Measurements from ENCODE around the gene EML4.
A peak's percentile ranks its signal among the peaks of the same experiment; 100 is the strongest.

The EML4 gene

DNA sequence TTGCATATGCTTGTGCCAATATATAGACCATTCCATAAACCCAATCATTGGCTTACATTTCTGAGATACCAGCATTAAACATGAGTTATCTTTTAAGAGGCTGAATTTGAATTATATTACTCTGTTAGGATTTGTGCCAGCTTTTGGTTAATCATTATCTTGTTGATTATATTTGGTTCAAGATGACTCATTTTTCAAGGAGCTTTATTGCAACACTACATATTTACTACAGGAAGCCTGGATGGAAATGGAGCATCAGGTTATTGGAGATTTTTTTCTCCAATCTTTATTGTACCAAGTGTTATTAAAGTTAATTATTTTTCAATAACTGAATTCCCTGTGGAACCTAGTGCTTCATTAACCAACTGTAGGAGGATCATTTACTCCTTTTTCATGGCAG lies 26.4 kb downstream of the EML4 start:
- Mint-ChIP-seq H3K36me3 (peaks cover 10% of the 10 kb centered on the region), H3K4me1 (peaks cover 91% of the 10 kb centered on the region), H3K27ac (peak overlapping the region; percentile 4), H3K4me3 (no peak overlapping the region), H3K9me3 (peaks cover 4% of the 10 kb centered on the region), H3K27me3 (no peaks in the 10 kb centered on the region)

DNA sequence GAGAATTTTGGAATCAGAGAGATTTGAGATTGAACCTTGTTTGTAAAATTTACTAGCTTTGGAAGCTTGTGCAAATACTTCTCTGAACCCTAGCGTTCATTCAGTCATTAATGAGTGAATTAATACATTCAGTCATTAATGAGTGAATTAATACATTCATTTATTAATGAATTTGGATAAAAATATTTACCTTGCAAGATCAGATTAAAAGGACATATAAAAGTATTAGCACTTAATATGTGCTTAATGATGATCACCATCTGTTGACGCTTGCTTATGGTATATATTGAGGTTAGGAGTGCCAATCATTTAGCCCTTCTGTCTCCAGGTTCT lies 26.9 kb downstream of the EML4 start:
- Mint-ChIP-seq H3K27me3 (no peaks in the 10 kb centered on the region), H3K9me3 (peaks cover 4% of the 10 kb centered on the region), H3K27ac (no peak overlapping the region), H3K36me3 (peaks cover 10% of the 10 kb centered on the region), H3K4me1 (peaks cover 90% of the 10 kb centered on the region), H3K4me3 (peak overlapping the region; percentile 3)

DNA sequence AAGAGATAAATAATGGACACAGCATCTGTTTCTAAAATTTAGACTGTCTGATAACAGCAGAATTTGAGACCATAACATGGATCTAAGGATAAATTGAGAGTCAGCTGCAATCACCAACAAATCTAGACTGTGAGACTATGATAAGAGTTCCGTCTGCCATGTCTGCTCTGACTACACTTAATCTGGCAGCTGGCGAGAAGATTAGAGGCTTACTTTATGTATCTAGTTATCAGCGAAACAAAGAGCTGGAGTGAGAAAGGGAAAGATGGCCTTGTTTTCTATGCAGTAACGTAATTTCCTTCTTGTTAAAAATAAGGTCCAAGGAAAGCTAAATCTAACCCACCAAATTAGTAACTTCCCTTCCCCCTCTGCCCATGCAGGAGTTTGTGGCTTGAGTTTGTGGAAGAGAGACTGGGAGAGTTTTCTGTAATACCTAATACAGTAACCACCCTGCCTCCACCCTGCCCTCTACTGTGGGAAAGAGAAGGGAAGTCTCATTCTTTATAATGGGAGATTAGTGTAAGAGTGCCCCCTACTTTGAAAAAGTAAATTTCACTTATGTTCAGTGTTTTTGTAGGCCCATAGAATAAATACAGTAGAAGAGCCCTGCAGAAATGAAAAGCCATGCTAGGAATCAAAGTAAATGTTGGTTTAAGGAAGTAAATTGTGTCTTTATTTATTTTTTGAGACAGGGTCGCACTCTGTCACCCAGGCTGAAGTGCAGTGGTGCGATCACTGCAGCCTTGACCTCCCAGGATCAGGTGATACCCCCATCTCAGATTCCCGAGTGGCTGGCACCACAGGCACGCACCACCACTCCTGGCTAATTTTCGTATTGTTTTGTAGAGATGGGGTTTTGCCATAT lies 27.5 kb downstream of the EML4 start:
- Mint-ChIP-seq H3K9me3 (peaks cover 4% of the 10 kb centered on the region), H3K36me3 (peaks cover 10% of the 10 kb centered on the region), H3K4me1 (peaks cover 89% of the 10 kb centered on the region), H3K27ac (no peak overlapping the region), H3K4me3 (peak overlapping the region; percentile 3), H3K27me3 (no peaks in the 10 kb centered on the region)

DNA sequence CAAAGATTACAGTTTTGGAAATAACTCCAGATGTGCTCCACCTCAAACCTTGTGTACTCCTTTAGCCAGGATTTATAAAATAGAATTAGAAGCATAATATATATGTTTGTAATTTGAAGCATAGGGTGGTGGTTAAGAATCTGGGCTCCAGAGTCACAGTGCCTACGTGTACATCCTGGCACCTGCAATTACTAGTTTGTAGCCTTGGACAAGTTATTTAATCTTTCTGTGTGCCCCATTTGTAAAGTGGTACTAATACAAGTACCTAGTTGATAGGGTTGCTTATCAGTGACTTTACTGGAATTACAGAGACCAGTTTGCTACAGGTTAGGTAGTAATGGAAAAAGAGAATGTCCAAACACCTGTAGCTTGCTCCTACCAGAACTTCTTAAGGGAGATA lies 28.6 kb downstream of the EML4 start:
- Mint-ChIP-seq H3K9me3 (peaks cover 4% of the 10 kb centered on the region), H3K36me3 (peaks cover 10% of the 10 kb centered on the region), H3K4me1 (peaks cover 89% of the 10 kb centered on the region), H3K27ac (peak overlapping the region; percentile 74), H3K27me3 (no peaks in the 10 kb centered on the region), H3K4me3 (peak overlapping the region; percentile 7)

DNA sequence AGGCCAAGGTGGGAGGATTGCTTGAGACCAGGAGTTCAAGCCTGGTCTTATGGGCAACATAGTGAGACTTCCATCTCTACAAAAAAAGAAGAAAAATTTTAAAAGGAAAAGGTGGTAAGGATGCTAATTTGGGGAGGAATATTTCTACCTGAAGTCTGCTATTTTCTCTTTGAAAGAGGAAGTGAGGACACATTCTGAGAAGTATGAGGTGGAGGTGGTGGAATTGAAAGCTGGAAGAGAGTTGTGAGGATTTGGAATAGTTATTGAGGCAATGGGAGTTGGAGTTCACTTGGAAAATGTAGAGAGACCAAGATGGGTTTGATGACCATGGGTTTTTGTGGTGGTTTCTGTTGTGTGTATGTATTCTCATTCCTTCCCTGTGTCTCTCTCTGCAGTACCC lies 29.3 kb downstream of the EML4 start:
- Mint-ChIP-seq H3K27ac (no peak overlapping the region), H3K4me3 (peak overlapping the region; percentile 7), H3K4me1 (peaks cover 87% of the 10 kb centered on the region), H3K9me3 (peaks cover 4% of the 10 kb centered on the region), H3K36me3 (peaks cover 10% of the 10 kb centered on the region), H3K27me3 (no peaks in the 10 kb centered on the region)

DNA sequence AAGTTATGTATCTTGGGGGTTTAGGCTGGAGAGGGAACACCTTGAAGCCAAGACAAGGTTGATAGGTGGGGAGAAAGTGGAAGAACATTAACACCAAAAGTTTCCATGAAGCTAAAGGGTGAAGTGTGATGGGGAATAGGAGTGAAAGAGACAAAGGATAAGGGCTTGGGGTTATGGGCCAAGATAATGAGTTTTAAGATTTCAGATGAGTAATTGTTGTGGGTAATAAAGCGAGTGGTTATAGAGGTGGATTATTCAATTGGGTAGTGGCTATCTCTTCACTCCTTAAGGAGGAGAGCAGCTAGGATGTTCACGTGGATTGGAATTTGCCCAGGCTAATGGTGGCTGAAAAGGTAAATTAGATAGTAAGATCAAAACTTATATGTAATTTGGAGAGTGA lies 29.8 kb downstream of the EML4 start:
- Mint-ChIP-seq H3K4me1 (peaks cover 88% of the 10 kb centered on the region), H3K36me3 (peaks cover 10% of the 10 kb centered on the region), H3K27me3 (no peaks in the 10 kb centered on the region), H3K9me3 (peaks cover 4% of the 10 kb centered on the region), H3K27ac (peak overlapping the region; percentile 53), H3K4me3 (peak overlapping the region; percentile 23)

DNA sequence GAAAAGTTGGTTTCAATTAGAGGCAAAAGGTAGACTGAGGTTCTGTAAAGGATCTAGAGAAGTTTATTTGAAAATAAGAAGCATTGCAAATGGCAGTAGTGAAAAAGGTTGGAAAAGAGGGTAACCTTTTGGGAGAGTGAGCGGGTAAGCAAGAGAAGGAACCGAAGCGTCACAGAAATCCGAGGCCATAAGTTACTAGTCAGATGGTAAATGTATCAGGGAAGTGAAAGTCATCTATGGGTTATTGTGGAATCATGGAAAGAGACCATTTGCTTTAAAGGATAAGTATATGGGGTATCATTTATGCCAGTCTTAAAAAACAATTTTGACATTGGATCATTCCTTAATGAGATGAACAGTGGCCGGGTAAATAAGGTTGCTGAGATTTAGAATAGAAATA lies 30.5 kb downstream of the EML4 start:
- peak overlapping the region; percentile 53 for H3K27ac Mint-ChIP-seq
- peak overlapping the region; percentile 23 for H3K4me3 Mint-ChIP-seq
- H3K9me3 Mint-ChIP-seq, result peaks cover 4% of the 10 kb centered on the region
- H3K4me1 Mint-ChIP-seq, result peaks cover 88% of the 10 kb centered on the region
- no peaks in the 10 kb centered on the region for H3K27me3 Mint-ChIP-seq
- H3K36me3 Mint-ChIP-seq, result peaks cover 10% of the 10 kb centered on the region

DNA sequence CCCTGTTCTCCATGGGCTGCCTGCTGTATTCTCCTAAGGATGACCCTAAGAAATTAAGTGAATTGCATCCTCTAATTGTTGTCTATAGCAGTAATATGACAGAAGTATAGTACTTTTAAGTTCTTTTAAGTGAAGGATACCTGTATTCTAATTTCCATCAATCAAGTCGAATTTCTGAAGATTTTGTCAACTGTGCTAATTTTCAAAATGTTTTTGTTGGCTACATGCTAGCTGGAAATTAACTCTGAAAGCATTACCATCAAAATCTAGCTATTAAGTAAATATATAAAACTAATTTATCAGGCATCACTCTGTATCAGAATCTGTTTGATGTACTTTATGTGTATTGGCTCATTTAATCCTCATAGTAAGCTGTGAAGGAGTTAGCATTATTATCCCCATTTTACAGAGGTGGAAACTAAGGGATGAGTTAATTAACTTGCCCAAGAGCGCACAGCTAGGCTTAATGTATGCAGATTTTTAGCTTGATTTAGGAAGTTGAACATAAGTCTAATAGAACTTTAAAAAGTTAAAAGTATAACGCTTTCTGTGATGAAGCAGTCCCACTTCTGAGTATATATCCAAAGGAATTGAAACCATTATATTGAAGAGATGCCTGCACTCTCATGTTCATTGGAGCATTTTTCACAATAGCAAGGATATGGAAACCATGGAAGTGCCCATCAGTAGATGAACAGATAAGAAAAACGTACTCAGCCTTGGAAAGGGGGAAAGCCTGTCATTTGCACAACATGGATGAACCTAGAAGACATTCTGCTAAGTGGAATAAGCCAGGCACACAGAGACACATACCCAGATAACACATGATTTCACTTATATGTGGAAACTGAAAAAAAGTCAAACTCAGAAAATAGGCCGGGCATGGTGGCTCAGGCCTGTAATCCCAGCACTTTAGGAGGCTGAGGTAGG lies 32.0 kb downstream of the EML4 start:
- H3K36me3 Mint-ChIP-seq, result peaks cover 10% of the 10 kb centered on the region
- no peak overlapping the region for H3K4me3 Mint-ChIP-seq
- peak overlapping the region; percentile 65 for H3K27ac Mint-ChIP-seq
- H3K27me3 Mint-ChIP-seq, result no peaks in the 10 kb centered on the region
- peaks cover 4% of the 10 kb centered on the region for H3K9me3 Mint-ChIP-seq
- H3K4me1 Mint-ChIP-seq, result peaks cover 87% of the 10 kb centered on the region

DNA sequence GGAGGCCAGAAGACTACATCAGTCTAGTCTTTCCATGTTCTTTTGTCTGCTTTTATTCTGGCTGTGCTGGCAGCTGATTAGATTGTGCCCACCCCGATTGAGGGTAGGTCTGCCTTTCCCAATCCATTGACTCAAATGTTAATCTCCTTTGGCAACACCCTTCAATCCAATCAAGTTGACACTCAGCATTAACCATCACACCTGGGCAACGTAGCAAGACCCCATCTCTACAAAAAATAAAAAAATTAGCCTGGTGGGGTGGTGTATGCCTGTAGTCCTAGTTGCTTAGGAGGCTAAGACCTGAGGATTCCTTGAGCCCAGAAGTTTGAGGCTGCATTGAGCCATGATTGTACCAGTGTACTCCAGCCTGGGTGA lies 33.5 kb downstream of the EML4 start:
- H3K27me3 Mint-ChIP-seq, result no peaks in the 10 kb centered on the region

DNA sequence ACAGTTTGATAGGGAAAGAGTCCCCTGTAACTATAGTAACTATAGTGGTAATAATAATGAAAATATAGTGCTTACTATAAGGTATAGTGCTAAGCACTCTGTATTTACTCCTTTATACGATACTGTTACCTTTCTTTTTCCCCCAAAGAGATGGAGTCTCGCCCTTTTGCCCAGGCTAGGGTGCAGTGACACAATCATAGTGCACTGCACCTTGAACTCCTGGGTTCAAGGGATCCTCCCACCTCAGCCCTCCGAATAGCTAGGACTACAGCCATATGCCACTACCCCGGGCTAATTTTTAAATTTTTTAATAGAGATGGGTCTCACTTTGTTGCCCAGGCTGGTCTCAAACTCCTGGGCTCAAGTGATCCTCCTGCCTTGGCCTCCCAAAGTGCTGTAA lies 34.6 kb downstream of the EML4 start:
- H3K27me3 Mint-ChIP-seq, result no peaks in the 10 kb centered on the region
- H3K4me1 Mint-ChIP-seq, result peaks cover 83% of the 10 kb centered on the region
- H3K36me3 Mint-ChIP-seq, result peaks cover 10% of the 10 kb centered on the region
- no peak overlapping the region for H3K27ac Mint-ChIP-seq
- H3K4me3 Mint-ChIP-seq, result no peak overlapping the region
- peaks cover 4% of the 10 kb centered on the region for H3K9me3 Mint-ChIP-seq

More for the DNA sequence above, 33.5 kb downstream of the EML4 start:
- peaks cover 87% of the 10 kb centered on the region for H3K4me1 Mint-ChIP-seq
- no peak overlapping the region for H3K4me3 Mint-ChIP-seq
- no peak overlapping the region for H3K27ac Mint-ChIP-seq
- H3K36me3 Mint-ChIP-seq, result peaks cover 10% of the 10 kb centered on the region
- H3K9me3 Mint-ChIP-seq, result peaks cover 4% of the 10 kb centered on the region

DNA sequence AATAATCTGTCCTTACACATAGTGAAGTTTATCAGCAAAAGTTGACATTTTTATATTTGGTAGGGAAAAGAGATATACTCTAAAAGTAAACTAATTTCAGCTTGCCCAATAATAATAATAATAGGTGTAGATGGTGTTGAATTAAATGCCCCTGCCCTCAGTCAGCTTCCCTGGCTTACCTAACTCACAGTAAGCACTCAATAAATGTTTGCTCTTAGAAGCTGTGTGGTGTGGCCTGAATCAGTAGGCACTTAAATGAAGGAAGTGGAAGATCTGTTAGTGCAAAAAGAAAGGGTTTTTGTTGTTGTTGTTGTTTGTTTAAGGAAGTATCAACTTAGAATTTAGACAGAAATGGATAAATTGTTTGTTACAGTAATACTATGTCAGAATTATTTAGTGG lies 36.2 kb downstream of the EML4 start:
- no peaks in the 10 kb centered on the region for H3K9me3 Mint-ChIP-seq
- H3K27me3 Mint-ChIP-seq, result no peaks in the 10 kb centered on the region
- peaks cover 84% of the 10 kb centered on the region for H3K4me1 Mint-ChIP-seq
- no peak overlapping the region for H3K4me3 Mint-ChIP-seq
- no peak overlapping the region for H3K27ac Mint-ChIP-seq
- H3K36me3 Mint-ChIP-seq, result peaks cover 5% of the 10 kb centered on the region

DNA sequence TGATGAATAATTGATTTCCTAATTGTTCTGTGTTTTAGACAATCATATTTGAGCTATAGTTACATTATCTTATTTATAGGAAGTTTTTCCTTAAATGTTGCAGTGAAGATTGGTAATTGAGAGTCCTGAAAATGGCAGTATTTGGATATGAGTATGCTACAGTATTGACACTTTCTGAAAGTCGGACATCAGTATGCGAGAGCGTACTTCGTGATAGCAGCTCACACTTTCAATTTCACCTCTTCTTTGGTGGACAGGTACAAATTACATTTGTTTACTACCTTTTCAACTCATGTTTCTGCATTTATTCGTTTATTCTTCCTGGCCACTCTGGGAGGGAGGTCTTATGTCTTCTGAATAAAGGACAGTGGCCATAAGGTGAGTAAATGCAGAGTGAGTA lies 38.7 kb downstream of the EML4 start:
- H3K27ac Mint-ChIP-seq, result peak overlapping the region; percentile 14
- peaks cover 84% of the 10 kb centered on the region for H3K4me1 Mint-ChIP-seq
- no peak overlapping the region for H3K4me3 Mint-ChIP-seq
- no peaks in the 10 kb centered on the region for H3K9me3 Mint-ChIP-seq
- H3K36me3 Mint-ChIP-seq, result peaks cover 7% of the 10 kb centered on the region
- H3K27me3 Mint-ChIP-seq, result no peaks in the 10 kb centered on the region

DNA sequence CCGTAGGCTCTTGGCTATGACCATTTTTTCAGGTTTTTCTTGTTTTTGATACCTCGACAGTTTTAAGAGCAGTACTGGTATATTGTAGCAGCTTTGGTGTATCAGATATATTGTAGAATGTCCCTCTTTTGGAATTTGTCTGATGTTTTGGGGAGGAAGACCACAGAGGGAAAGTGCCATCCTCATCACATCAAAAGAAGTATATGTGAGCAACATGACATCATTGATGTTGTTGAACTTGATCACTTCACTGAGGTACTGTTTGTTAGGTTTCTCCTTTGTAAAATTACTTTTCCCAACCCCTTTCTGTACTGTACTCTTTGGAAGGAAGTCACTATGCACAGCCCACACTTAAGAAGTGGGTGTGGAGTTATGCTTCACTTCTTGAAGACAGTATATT lies 41.0 kb downstream of the EML4 start:
- Mint-ChIP-seq H3K27me3 (no peaks in the 10 kb centered on the region), H3K36me3 (peaks cover 10% of the 10 kb centered on the region)

DNA sequence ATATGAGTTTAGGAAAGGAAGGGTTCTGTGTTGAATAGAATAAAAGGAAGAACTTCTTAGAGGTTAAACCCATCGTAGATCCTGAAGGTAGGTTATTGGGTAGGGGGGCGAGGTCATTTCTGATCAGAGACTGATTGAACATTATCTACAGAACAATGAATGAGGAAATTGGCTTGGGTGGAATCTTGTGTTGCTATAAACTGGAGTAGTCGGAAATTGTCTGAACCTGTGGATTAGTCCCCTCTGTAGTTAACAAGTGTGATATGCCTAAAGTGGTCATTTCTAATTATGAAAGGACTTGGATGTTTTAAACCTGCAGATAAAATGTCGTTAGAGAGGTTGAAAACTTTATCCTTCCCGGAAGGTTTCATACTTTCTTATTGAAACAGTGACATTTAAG lies 42.1 kb downstream of the EML4 start:
- Mint-ChIP-seq H3K4me3 (peak overlapping the region; percentile 35), H3K4me1 (peaks cover 80% of the 10 kb centered on the region), H3K27me3 (no peaks in the 10 kb centered on the region), H3K9me3 (no peaks in the 10 kb centered on the region), H3K27ac (no peak overlapping the region), H3K36me3 (peaks cover 10% of the 10 kb centered on the region)

More for the DNA sequence above, 41.0 kb downstream of the EML4 start:
- Mint-ChIP-seq H3K4me1 (peaks cover 83% of the 10 kb centered on the region), H3K4me3 (peak overlapping the region; percentile 8), H3K9me3 (no peaks in the 10 kb centered on the region), H3K27ac (no peak overlapping the region)

DNA sequence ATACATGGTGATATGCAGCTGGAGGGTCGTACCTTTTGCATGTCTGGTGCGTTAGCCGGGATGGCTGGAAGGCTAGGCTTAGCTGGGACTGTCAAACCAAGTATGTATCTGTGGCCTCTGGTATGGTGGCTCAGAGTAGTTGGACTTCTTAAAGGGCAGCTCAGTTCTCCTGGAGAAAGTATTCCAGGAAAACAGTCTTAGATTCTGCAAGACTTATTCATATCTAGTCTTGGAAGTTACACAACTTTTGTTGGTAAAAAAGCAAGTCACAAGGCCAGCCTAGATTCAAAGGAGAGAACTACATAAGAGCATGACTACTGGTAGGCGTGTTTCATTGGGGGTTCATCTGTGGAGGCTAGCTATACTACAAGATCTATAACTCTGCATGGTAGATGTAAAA lies 45.5 kb downstream of the EML4 start:
- H3K36me3 Mint-ChIP-seq, result peaks cover 10% of the 10 kb centered on the region
- H3K4me1 Mint-ChIP-seq, result peaks cover 85% of the 10 kb centered on the region
- H3K9me3 Mint-ChIP-seq, result no peaks in the 10 kb centered on the region
- H3K27ac Mint-ChIP-seq, result no peak overlapping the region
- H3K27me3 Mint-ChIP-seq, result no peaks in the 10 kb centered on the region
- no peak overlapping the region for H3K4me3 Mint-ChIP-seq

DNA sequence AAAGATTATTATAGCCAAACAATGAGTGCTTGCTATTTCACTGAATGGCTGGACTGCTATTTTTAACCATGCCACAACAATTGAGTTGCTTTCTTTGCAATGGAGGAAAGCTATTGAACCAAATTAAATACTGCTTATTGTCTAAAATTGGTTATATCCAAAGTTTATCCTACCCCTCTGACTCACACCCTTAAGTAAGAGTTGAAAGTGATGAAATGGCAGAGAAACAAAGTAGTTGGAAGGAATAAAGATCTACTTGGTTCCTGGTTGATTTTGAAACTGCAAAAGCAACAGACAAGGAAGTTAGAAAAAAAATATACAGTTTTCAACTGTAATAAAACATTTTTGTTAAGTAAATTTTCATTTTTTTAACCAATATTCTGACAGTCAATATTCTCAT lies 47.5 kb downstream of the EML4 start:
- no peaks in the 10 kb centered on the region for H3K27me3 Mint-ChIP-seq
- H3K9me3 Mint-ChIP-seq, result no peaks in the 10 kb centered on the region
- H3K27ac Mint-ChIP-seq, result peak overlapping the region; percentile 76
- H3K4me1 Mint-ChIP-seq, result peaks cover 85% of the 10 kb centered on the region
- H3K36me3 Mint-ChIP-seq, result peaks cover 11% of the 10 kb centered on the region
- peak overlapping the region; percentile 39 for H3K4me3 Mint-ChIP-seq
